ENCODE measurements around the gene KYAT1.

- TF ChIP-seq MAX (IDR thresholded peaks at IDR 0.05; ENCODE audit: low read depth, low read length) = no peak
- TF ChIP-seq CTCF (IDR thresholded peaks at IDR 0.05; ENCODE audit: low read depth, low read length) = no peak
- TF ChIP-seq POLR2A (IDR thresholded peaks at IDR 0.05; ENCODE audit: extremely low read depth, insufficient read length) = no peak
Measured at GRCh38 chr9:128825923-128826700, 55.6 kb downstream of the KYAT1 start.
